HG03432 (cell line): ENCODE data around the gene C2orf92.
A peak's percentile ranks its signal among the peaks of the same experiment; 100 is the strongest.
"Not testable (repeated sequence)": the region's sequence is repeated elsewhere in the genome, so short reads cannot be mapped to it uniquely, and the experiment has no call there.

ENCODE experiments used
- ATAC-seq: cut with Tn5 transposase; IDR thresholded peaks from one replicate; pipeline ENCODE4 v1.9.1; 2021; ENCODE audit warnings: mild to moderate bottlenecking, moderate library complexity; ENCODE audit not compliant: unreplicated experiment

Gene C2orf92

DNA sequence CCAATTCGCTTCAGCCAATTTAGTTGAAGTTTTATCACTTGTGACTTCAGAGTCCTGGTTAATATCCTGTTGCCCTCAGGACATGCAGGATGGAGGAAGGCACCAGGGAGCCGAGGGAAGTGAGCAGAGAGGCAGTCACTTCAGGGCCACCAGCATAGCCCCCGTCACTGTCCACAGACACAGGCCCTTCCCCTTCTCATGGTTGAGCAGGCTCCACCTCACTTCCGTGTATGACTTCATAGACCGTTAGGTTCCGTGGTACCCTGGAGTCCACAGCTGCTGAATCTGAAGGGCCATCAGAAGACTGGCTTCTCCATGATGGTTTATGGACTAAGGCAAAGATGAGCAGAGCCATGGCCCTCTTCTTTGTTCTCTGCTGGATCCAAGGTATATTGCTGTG, at the start of gene C2orf92:
C2orf92 (plus strand) TSS at position 266 of the 400 bp plus-strand sequence; CDS start at position 342, 76 bp downstream.
- no peak for ATAC-seq

DNA sequence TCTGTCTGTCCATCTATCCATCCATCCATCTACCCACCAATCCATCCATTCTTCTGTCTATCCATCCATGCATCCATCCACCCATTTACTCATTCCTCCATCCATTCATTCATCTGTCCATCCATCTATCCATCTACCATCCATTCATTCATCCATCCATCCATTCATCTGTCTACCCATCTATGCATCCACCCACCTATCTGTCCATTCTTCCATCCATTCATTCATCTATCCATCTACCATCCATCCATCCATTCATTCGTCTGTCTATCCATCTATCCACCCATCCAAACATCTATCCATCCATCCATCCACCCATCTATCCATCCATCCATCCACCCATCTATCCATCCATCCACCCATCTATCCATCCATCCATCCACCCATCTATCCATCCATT, 49.0 kb upstream of the C2orf92 start:
- not testable (repeated sequence) for ATAC-seq

DNA sequence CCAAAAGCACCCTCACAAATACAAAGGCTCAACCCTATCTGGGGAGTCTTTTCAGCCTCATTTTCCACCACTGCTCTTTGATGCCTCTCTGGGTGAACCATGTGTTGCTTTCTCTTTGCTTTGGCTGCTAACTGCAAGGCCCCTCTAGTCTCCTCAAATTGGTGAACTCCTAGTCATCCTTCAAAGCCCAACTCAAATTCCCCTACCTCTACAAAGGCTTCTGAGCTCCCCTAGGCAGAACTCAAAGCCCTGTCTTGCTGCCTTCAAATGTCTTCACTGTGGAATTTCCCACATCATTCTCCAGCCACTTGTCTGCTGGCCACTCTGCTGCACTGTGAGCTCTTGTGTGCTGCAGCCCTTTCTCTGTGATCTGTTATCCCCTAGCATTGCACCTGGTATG, 46.5 kb upstream of the C2orf92 start:
- not testable (repeated sequence) for ATAC-seq

DNA sequence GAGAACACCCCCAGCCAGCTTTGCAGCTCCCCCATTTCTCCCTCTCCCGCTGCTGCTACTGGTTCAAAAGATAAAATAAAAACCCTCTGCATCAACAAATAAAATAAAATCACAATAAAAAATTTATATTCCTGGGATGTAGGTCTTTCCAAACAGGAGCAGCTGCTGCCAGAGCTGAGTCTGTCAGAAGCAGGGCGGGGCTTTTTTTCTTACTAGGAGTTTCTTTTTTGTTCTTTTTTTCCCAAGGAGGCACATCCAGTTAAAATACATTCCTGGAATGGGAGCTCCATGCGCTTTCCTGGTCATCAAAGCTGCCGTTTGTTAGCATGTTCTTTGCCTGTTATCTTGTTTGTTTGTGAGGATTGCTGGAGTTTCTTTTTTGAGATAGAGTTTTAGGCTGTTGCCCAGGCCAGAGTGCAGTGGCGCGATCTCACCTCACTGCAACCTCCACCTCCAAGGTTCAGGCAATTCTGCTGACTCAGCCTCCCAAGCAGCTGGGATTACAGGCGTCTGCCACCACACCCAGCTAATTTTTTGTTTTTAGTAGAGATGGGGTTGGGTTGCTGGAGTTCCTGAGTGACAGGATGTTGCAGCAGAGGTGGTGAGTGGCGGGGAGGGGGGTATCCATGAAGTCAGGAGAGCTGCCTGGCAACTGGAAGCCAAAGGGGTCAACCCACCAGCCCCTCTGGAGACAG, 44.0 kb upstream of the C2orf92 start:
- ATAC-seq: not testable (repeated sequence)

DNA sequence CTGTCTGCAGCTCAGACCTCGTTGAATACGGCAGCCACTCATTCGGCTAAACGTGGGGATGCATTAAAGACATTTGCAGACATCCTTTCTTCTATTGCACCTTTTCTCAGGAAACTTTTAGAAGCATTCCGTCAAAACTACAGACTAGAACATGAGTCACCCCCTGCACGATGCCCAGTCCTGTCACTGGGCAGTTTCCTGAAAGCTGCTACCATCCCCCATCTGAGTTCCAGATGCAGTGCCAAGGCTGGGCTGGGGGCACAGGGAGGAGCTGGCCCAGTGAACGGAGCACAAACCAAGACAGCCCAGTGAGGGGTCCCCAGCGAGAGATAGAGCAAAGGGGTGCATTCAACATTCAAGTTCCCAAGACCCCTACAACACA, 43.5 kb upstream of the C2orf92 start:
- ATAC-seq: not testable (repeated sequence)

DNA sequence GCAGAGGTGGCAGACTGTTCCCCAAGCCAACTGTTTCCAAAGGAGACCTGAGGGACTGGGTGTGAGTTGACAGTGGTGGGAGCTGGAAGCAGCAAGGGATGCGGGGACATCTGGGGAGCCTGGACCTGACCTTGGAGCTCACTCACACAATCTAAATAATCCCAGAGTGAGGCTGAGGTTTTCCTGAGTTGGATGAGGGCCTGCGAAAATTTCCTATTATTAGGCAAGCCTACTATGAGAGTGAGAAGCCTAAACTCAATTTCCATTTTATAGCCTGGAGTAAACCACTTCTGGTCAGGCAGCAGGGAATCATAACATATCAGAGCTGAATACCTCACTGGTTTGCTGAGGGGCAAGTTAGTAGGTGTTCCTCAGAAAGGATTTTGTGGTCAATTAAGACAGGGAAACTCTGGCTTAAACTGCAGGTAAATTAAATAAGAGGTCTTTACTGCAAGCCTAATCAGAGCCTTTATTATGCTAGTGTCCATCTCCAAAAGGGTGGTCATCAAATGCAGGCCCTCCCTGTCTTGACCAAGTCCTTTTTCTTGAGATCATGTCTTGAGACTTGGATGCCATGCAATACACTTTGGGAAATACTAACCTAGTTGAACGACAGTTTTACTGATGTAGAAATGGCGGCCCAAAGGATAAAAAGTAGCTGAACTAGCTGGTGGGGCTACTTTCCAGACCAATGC, 25.3 kb upstream of the C2orf92 start:
- ATAC-seq: no peak

DNA sequence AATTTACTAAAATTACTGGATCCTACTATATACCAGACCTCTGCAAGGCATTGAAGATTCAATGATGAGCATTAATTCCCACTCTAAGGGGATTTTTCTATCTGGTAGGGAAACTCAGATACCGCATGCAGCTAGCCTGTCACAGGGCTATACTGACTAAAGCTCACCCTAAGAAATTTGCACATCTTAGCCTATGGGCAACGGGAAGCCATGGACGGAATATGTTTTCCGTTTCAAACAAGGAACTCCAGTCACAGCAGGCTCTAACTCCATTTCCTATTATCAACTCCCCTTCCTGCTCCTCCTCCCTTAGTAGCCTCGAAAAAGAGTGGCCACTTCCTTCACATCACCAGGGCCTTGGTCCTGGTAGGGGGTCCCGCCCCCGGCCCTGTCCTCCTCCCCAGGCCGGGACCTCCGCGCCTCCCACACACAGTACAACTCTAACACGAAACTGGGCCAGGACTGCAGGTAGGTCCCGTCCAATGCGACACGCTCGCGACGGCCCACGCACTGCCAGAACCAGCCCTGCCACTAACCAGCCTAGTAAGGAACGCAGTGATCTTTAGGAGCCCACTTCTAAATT, 24.3 kb upstream of the C2orf92 start:
- ATAC-seq: peak; percentile 32

DNA sequence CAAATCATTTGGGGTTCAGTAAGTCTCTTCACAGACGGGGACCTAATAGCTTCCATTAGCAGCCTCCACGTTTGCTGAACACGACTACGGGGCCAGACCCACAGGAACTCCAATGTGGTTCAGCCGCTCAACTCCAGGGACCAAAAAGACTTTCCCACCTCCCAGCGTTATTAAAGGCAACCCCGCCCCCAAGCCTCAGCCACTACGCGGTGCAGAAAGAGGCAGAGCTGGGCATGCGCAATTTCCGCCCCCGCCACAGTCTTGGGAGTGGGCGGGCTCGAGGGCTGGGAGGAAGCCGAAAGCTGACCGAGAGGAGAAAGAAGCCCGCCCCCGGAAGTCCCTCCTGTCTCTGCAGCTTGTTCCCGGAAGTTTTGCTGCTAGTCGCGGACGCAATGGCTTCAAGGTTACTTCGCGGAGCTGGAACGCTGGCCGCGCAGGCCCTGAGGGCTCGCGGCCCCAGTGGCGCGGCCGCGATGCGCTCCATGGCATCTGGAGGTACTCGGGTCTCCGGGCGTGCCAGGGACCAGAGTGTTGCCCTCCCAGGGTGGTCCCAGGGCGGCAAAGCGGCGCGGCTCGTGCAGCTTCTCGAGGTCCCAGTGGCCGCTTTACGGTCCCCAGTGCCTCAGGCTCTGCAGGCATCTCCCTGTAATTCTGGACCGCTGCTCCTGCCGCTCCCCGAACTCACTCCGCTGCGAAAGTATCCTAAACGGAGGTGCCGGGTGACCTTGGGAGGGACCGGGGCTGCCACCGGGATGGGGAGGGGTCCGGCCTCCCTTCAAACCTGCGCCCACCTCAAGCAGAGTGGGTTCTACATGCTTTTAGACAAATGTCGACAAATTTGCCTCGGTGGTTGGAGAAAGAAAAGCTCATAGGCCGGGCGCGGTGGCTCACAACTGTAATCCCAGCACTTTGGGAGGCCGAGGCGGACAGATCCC, 23.6 kb upstream of the C2orf92 start, which contains the start of gene COX5B:
COX5B (plus strand) TSS at position 368 of the 935 bp plus-strand sequence; CDS start at position 393, 25 bp downstream.
- peak; percentile 94 for ATAC-seq

DNA sequence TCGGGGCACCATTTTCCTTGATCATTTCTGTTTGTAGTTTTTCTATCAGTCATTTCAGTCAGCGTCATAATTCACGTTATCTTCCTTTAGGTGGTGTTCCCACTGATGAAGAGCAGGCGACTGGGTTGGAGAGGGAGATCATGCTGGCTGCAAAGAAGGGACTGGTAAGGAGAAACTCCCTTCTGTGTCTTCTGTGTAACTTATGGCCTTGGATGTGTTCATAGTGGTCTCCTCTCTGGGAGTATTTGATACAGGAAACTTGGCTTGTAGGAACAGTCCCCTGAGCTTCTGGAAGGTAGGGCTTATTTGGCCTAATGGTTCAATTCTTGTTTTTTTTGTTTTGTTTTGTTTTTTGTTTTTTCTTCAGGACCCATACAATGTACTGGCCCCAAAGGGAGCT, 22.5 kb upstream of the C2orf92 start:
- no peak for ATAC-seq

DNA sequence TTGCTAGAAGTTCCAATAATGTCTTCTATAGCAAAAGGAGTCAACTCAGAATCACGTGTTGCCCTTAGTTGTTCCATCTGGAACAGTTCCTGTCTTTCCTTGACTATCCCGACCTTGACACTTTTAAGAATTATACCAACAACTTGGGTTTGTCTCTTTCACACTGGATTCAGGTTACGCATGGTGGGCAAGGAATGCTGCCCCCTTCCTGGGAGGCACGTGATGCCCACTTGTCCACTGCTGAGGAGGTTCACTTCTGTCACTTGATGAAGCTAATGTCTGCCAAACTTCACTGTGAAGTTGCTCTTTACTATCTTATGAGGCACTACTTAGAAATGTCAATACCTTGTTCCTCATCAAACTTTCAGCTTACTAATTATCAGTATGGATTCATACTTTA, 18.4 kb upstream of the C2orf92 start:
- no peak for ATAC-seq

DNA sequence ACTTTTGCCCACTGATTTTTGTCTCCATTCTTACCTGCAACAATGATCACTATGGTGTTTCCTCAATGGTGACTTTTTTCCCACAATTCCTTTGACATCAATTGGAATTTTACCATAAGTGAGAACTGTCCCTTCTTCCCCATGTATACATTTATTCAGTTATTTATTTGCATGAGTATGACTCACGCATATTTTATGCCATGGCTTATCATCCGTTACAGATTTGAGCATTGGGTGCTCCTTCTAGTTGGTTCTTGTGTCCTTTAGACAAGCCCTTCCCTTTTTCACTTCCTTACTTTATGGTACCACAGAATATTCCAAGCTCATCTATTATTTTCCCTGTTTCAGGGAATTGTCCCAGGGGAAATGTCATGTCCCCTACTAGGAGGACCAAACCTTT, 16.0 kb upstream of the C2orf92 start:
- ATAC-seq: no peak

DNA sequence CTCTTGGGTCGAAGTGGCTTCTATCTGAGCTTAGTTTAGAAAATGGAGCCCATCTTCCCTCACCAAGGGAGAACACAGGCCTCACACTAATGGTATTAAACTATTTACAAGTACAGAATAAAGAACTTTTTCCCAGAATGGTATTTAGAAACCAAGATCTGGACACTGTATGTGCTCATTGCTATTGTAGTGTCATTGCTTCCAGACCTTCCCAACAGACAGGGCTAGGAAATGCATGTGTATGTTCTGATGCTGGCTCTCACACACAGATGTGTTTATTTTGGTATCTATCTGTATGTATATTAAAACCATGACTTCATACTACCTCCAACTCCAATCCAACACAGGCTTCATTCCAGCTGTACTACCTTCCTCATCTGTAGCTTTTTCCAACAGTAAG, 15.6 kb upstream of the C2orf92 start:
- no peak for ATAC-seq

DNA sequence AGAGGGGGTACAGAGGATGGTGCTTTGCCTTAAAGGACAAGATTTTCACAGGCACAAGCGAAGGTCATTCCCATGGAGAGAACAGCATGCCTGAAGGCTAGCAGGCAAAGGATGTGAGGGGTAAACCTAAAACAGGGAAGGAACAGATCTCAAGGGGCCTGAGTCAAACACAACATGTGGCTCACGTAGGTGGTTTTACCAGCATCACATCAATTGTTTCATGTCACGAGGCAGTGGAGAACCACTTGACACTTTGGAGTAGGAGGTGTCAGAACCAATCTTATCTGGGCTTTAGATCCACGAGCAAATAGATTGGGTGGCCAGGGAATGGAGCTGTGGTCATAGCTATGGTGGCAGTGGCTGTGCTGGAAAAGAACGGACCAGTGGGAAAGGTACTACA, 15.2 kb upstream of the C2orf92 start:
- ATAC-seq: no peak

DNA sequence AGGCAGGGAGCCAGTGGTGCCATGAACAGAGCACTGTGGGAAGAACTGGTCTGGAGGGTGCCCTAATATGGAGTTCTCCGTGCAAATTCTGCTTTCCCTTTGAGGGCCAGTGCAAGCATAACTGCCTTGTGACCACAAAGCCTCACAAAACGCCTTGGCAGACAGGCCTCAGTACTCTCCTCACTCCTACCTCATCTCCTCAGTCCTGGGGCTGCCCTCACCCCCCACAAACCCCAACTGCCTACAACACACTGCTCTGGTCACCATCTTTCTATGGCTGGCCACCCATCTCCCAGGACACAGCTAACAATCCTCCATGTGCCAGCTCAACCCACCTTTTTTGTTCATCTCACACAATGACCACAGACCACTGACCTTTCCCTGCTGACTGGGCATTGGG, 14.7 kb upstream of the C2orf92 start:
- ATAC-seq: no peak

DNA sequence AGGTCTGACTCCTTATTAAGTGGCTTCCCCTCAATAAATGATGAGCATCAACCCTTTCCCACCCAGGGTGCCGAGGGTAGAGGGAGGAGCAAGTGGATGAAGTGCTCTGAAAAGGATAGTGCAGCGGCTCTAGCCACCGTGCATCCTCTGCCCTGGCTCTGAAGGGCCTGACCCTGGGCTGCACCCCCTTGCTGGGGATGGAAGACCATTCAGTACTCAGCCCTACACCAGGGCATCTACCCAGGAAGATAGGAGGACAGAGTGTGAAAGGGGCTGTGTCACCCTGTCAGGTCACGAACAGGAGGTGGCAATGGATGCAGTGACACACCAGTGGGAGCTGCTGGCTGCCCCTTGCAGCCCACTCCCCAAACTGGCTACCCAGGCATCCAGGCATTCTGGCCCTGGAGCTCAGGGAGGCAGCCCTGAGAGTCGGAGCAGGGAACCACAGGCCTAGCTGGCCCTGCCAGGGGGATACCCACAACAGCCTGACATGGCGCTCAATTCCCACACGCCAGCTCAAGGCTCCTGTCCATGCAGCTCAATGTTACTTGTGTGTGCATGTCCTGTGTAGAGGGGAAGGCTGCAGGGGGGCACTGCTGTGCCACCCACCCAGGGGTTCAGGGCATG, 13.3 kb upstream of the C2orf92 start:
- no peak for ATAC-seq

DNA sequence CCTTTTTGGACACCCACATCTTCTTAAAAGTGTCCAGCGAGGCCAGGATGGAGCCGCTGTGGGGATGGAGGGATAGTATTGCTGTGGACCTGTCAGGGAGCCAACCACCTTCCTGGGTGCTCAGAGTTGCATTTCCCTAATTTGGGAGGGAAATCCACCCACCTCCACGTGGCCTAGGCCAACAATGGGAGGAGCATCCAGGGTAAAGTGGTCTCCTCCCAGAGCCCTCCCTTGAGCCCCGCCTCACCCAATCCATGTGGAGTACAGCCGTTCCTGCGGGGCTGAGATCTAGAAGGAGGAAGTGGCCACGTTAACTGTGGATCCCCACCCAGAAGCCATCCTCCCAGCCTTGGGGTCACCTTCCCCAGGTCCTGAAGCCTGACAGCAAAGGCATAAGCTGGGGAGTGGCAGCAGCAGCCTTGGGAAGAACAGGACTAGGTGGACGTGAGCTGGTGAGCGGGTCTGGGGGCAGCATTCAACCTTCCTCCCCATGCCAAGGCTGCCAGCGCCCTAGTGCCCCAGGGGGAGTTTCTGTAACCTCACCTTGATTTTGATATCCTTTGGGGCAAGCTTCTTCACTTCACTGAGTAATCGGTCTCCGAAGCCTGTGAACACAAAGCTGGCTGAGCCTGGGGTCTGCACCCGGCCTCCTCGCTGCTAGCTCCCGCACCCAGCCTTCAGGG, 12.5 kb upstream of the C2orf92 start:
- no peak for ATAC-seq

DNA sequence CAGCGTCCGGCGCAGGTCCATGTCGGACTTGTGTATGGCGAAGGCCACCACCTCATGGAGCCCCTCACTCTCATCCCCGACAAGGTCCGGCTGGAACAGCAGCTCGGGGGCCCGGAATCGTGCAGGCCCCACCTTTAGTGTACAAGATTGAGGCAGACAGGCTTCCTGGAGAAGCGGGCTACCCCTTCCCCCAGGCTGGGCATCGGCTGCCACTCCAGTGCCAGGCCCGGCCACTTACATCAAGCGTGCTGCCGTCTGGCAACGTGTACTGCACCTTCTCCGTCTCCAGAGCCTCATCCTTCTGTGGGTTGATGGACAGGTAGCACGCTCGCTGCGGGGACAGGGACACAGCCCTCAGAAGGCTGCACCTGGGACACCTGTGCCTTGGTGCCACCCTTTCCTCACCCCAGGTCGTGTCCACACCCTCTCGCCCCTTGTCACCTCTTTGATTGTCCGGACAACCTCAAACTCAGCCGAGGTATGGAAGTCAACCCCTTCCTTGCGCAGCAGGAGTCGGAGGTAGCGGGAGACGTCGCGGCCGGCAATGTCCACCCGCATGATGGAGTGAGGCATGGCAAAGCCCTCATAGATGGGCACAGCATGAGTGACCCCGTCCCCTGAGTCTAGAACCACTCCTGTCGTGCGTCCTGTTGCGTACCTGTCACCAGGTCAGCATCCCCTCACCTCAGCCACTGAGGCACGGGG, 11.4 kb upstream of the C2orf92 start:
- no peak for ATAC-seq

DNA sequence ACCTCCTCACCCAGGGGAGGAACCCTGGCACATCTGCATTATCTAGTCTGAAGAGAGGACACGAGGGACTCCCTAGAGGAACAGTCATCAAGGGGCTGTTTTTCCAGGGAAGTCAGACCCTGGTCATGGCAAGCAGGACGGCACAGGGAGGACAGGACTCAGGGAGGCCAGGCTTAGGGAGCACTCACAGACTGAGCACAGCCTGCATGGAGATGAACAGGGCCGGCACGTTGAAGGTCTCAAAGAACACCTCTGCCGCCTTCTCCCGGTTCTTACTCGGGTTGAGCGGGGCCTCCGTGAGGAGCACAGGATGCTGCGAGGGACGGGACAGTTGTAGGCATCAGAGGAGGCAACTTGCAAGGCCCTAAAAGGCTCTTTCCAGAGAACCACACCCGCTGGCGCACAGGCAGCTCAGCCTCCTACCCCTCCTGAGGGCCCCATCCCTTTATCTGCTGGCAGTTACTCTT, 10.8 kb upstream of the C2orf92 start:
- no peak for ATAC-seq
